ENCODE measurements around the gene SF3B3. TPM values are rescaled to one million over a fixed set of nuclear protein-coding genes. Genes with fewer than 3 reads are reported as not detected.
A peak's percentile ranks its signal among the peaks of the same experiment; 100 is the strongest.

Gene SF3B3
- total RNA-seq, 1 donor from 2014 or later = 463 TPM

GRCh38 chr16:70571623-70572022, 48.0 kb downstream of the SF3B3 start:
- Mint-ChIP-seq H3K27ac (no peak overlapping the region), H3K9me3 (no peaks in the 10 kb centered on the region), H3K4me3 (no peak overlapping the region), H3K36me3 (ENCODE audit: low read depth) (peaks cover 85% of the 10 kb centered on the region), H3K4me1 (peaks cover 4% of the 10 kb centered on the region), H3K27me3 (no peaks in the 10 kb centered on the region)
- ChIA-PET POLR2A (no interaction called here), CTCF (no interaction called here)
- ATAC-seq (ENCODE audit: low read depth) (no peak), DNase-seq (no peak)
- TF ChIP-seq CTCF (IDR thresholded peaks at IDR 0.05) = no peak
- intact Hi-C loops (cut with micrococcal nuclease) = no loop called here

DNA sequence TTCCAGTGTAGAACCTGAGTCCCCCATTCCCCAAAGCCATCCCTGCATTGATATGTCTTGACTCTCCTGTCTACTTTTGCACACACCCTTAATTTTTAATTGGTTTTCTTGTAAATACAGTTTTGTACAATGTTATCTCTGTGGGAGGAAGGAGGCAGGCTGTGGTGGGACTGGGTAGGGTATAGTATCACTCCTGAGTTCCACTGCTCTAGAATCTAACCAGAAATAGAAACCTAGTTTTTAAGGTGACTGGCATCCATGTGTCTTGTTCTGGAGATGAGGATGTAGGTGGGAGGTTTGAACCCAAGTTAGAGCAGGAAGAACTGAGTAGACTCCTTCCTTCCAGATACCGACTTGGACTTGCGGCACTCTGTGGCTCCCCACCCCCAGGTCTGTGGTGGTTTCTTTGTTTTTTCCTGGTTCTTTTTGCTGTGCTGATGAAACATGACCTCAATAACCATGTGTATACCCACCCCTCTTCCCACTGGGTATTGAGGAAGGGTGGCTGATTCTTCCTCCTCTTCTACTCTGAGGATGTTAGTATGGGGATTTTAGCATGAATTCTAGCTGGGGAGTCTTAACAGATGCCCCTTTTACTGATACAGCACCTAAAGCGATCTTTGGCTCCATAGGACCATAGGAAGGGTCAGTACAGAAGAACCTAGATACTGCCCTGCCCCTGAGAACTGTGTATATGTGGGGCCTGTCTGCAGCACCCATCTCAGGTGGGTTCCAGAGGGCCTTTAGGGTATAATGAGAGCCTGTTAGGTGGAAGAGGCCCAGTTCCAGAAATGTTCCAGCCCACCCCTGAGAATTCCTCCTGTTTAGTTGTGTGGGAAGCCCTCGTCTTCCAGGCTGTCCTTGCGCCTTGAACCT, 48.7 kb downstream of the SF3B3 start:
- ATAC-seq (ENCODE audit: low read depth) (no peak), DNase-seq (no peak)
- H3K27ac Mint-ChIP-seq = peak overlapping the region; percentile 41
- ChIA-PET POLR2A (no interaction called here), CTCF (no interaction called here)
- H3K27me3 Mint-ChIP-seq = no peaks in the 10 kb centered on the region
- TF ChIP-seq CTCF (IDR thresholded peaks at IDR 0.05) = no peak
- peaks cover 4% of the 10 kb centered on the region for H3K4me1 Mint-ChIP-seq
- H3K36me3 Mint-ChIP-seq (ENCODE audit: low read depth) = peaks cover 78% of the 10 kb centered on the region
- H3K4me3 Mint-ChIP-seq = no peak overlapping the region
- no peaks in the 10 kb centered on the region for H3K9me3 Mint-ChIP-seq
- intact Hi-C loops (cut with micrococcal nuclease) = no loop called here

- H3K36me3 Mint-ChIP-seq (ENCODE audit: low read depth) = peaks cover 72% of the 10 kb centered on the region
- H3K27ac Mint-ChIP-seq = no peak overlapping the region
- H3K4me3 Mint-ChIP-seq = no peak overlapping the region
- TF ChIP-seq CTCF (IDR thresholded peaks at IDR 0.05) = no peak
- ATAC-seq (ENCODE audit: low read depth) (no peak), DNase-seq (no peak)
- no peaks in the 10 kb centered on the region for H3K9me3 Mint-ChIP-seq
- peaks cover 4% of the 10 kb centered on the region for H3K4me1 Mint-ChIP-seq
- intact Hi-C loops (cut with micrococcal nuclease) = no loop called here
- POLR2A ChIA-PET = interaction anchor here (0.6 kb wide), 1 partner anchor 318 kb away, joined by 3 read pairs; no protein-coding TSS in a partner anchor
- no peaks in the 10 kb centered on the region for H3K27me3 Mint-ChIP-seq
- CTCF ChIA-PET = no interaction called here
Measured at GRCh38 chr16:70572926-70573270, 49.3 kb downstream of the SF3B3 start.

DNA sequence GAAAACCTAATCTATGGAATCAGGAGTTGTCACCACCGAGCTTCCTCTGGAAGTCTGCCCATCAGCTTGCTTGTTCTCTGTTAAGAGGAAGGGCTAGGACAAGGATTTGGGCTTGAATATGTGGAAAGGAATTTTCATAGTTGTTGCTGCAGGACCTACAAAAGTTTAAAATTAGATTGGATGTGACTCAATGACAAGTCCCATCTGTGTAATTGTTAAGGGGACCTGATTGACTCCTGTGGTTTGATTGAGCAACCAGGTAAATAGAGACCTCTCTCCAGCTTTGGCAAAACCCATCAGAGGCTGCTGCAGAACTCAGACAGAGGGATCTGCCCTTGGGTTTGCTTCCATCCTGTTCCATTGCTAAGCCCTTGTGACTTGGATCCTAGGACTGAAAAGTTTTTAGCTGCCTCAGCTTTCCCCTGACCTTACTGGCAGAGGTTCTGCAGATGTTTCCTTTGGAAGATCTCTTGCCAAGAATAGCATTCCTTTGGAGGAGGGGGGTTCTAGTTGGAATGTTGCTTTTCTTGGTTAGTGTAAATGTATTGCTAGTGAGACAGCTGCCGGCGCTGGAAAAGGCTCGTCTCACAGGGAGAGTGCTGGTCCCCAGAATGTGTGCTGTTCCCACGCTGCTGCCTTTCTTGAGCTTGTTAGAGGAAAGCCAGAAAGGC, 50.0 kb downstream of the SF3B3 start:
- peaks cover 4% of the 10 kb centered on the region for H3K4me1 Mint-ChIP-seq
- no peak for ATAC-seq (ENCODE audit: low read depth)
- H3K27ac Mint-ChIP-seq = no peak overlapping the region
- peaks cover 65% of the 10 kb centered on the region for H3K36me3 Mint-ChIP-seq (ENCODE audit: low read depth)
- POLR2A ChIA-PET = interaction anchor here (0.6 kb wide), 1 partner anchor 318 kb away, joined by 3 read pairs; no protein-coding TSS in a partner anchor
- no peaks in the 10 kb centered on the region for H3K27me3 Mint-ChIP-seq
- intact Hi-C loops (cut with micrococcal nuclease) = no loop called here
- TF ChIP-seq CTCF (IDR thresholded peaks at IDR 0.05) = no peak
- H3K9me3 Mint-ChIP-seq = no peaks in the 10 kb centered on the region
- H3K4me3 Mint-ChIP-seq = no peak overlapping the region
- DNase-seq = no peak
- CTCF ChIA-PET = no interaction called here

DNA sequence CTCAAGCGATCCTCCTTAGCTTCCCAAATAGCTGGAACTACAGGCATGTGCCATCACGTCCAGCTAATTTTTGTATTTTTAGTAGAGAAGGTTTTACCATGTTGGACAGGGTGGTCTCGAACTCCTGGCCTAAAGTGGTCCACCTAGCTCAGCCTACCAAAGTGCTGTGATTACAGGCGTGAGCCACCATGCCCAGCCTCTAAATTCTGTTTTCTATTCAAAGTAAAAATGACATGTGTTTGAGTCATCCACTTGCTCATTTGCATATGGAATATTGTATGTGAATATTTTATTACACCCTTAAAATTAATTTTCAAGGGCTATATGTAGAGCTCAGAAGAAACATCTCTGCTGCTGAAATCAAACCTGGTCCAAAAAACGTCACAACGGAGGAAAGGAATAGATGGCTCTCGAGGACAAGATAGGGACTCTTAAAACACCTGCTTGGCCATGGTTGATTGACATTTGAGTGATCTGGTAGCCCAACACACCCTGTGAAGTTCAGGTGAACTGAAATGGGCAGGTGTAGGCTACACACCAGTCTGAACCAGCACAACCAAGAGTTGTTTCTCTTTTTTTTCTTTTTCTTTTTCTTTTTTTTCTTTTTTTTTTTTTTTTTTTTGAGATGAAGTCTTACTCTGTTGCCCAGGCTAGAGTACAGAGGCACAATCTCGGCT, 51.1 kb downstream of the SF3B3 start:
- ATAC-seq (ENCODE audit: low read depth) (no peak), DNase-seq (no peak)
- Mint-ChIP-seq H3K9me3 (no peaks in the 10 kb centered on the region), H3K4me3 (no peak overlapping the region), H3K27me3 (no peaks in the 10 kb centered on the region), H3K27ac (peak overlapping the region; percentile 4), H3K36me3 (ENCODE audit: low read depth) (peaks cover 54% of the 10 kb centered on the region), H3K4me1 (peaks cover 4% of the 10 kb centered on the region)
- POLR2A ChIA-PET = interaction anchor here (0.6 kb wide), 1 partner anchor 78 kb away, joined by 3 read pairs; no protein-coding TSS in a partner anchor
- no peak for TF ChIP-seq CTCF (IDR thresholded peaks at IDR 0.05)
- CTCF ChIA-PET = no interaction called here
- intact Hi-C loops (cut with micrococcal nuclease) = no loop called here

Data from activated B cell treated with CpG ODN at 0.5 μM for 24 hours (primary cell).